SK-MEL-5 (cell line): ENCODE data around the gene SMDT1. TPM values are rescaled to one million over a fixed set of nuclear protein-coding genes. Genes with fewer than 3 reads are reported as not detected.
"Not testable (repeated sequence)": the region's sequence is repeated elsewhere in the genome, so short reads cannot be mapped to it uniquely, and the experiment has no call there.

Experiments used
- DNase-seq: peaks from one replicate; pipeline ENCODE4 v3.0.0-alpha.2; 2016; ENCODE audit warnings: low read depth, low spot score
- in situ Hi-C: cut with HindIII; loops from 2 replicates; pipeline ENCODE4 v1.10.0; 2016; ENCODE audit warnings: low sequenced_read_pairs, high pct_unique_total_duplicates, low pct_unique_long_range_greater_than_20kb
- small RNA-seq, 2 experiments: library from RNA; depleted of rRNA; stranded (forward); fragments of <200 nt; gene quantifications; one replicate each; pipeline ENCODE3, GENCODE V24; 2014
- total RNA-seq: library from RNA; depleted of rRNA; stranded (reverse); fragments of >200 nt; shearing (Covaris generic); gene quantifications from 2 replicates; pipeline ENCODE4 v1.2.3, GENCODE V29; 2014; rRNA removed

SMDT1 gene
- total RNA-seq, 1 experiment from 2014 or later = 17.4 TPM

- in situ Hi-C loops, DNase-seq: not testable (repeated sequence)
These were observed 50.7 kb downstream of the SMDT1 start for GRCh38 chr22:42130182-42130581.

GRCh38 chr22:42130639-42131431 is 51.3 kb downstream of the SMDT1 start, which contains the start of gene CYP2D6:
CYP2D6 (minus strand) TSS chr22:42130810; CDS start chr22:42130791, 19 bp downstream.
- in situ Hi-C loops, DNase-seq: not testable (repeated sequence)

GRCh38 chr22:42131562-42131961 is 52.1 kb downstream of the SMDT1 start:
- in situ Hi-C loops = no loop called here
- DNase-seq = no peak

GRCh38 chr22:42132457-42132856 is 53.0 kb downstream of the SMDT1 start:
- DNase-seq = no peak
- in situ Hi-C loops = no loop called here

Small RNAs within 50 kb of the gene (small RNA-seq; reads per million reads assigned to genes)
- gene SNORD13P1 = 0 reads per million in 2 experiments

Other genes starting within 250 kb of the SMDT1 start
- 61.7 and 64.4 TPM in 2 replicates for gene SREBF2, start 246.6 kb upstream of the SMDT1 start, total RNA-seq
- gene SHISA8, start 164.6 kb upstream of the SMDT1 start, total RNA-seq = not detected in 2 replicates
- 0.11 and 0.19 TPM in 2 replicates for gene TNFRSF13C, start 152.9 kb upstream of the SMDT1 start, total RNA-seq
- gene CENPM, start 132.5 kb upstream of the SMDT1 start, total RNA-seq = 38.7 and 47.3 TPM in 2 replicates
- gene SEPTIN3, start 110.3 kb upstream of the SMDT1 start, total RNA-seq = 25.6 and 25.9 TPM in 2 replicates
- gene WBP2NL, start 80.9 kb upstream of the SMDT1 start, total RNA-seq = 0.19 TPM in 1 of 2 replicates, not detected in the other
- gene NAGA, start 8.9 kb upstream of the SMDT1 start, total RNA-seq = 73.0 and 75.1 TPM in 2 replicates
- gene PHETA2, start 5.5 kb upstream of the SMDT1 start, total RNA-seq = 0.16 and 0.34 TPM in 2 replicates
- gene NDUFA6, start 11.1 kb downstream of the SMDT1 start, total RNA-seq = 126 and 130 TPM in 2 replicates
- gene CYP2D6, start 51.1 kb downstream of the SMDT1 start, total RNA-seq = 0.21 and 0.24 TPM in 2 replicates
- gene TCF20, start 191.0 kb downstream of the SMDT1 start, total RNA-seq = 36.3 and 38.7 TPM in 2 replicates